GM23248 (cell line): ENCODE data around the gene TMEM37.

Source experiments
- EZH2 ChIP-seq: fragments of 200-600 bp; sonication (generic); IDR thresholded peaks from 2 replicates; pipeline ENCODE4 v1.6.1; 2018; ENCODE audit warnings: antibody characterized with exemption, mild to moderate bottlenecking; ENCODE audit not compliant: insufficient read depth, poor library complexity, severe bottlenecking
- EZH2phosphoT487 ChIP-seq: fragments of 200-600 bp; sonication (generic); IDR thresholded peaks from 2 replicates; pipeline ENCODE4 v1.6.1; 2018; ENCODE audit warnings: antibody characterized with exemption, moderate library complexity, mild to moderate bottlenecking, low read depth; ENCODE audit not compliant: insufficient read depth

DNA sequence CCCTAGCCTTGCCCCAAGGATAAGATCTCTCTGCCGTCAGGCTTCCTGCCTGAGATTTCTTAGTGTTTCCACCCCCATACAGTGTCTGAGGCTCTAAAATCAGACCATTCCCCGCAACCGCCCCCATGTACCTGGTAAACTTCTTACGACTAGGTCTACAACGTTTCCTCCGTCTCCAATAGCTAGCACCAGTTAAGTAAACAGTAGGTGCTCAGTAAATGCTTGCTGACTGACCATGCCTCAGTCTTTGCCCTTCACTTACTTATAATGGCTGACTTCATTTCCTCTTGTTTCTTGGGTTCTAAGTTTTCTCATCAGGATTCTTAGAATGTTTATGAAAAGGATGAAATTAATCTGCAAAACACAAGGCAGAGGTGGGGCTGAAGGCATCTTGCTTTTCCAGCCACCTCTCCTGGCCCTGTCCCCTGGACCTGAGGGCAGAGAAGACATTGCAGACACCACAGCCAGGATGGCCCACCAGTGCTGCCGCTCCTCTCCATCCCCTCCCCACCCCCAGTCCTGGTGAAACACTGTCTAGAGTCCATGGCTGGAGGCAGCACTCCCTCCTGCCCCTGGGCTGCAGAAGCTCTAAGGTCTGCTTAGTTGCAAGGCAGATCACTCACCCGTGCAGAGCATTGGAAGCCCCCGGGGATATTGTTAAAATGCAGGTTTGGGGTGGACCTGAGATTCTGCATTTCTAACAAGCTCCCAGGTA lies 16.9 kb downstream of the TMEM37 start:
- no peak for TF ChIP-seq EZH2
- TF ChIP-seq EZH2phosphoT487: no peak
